Chondrocyte (in vitro differentiated cells): ENCODE results near the gene DUSP18. TPM values are rescaled to one million over a fixed set of nuclear protein-coding genes. Genes with fewer than 3 reads are reported as not detected.
A peak's percentile ranks its signal among the peaks of the same experiment; 100 is the strongest.

Source experiments
- DNase-seq: peaks from one replicate; pipeline ENCODE4 v3.0.0; 2021; ENCODE audit warnings: mixed read lengths, low spot score
- H3K27ac Mint-ChIP-seq: one replicate; pipeline ENCODE4 v1.8.0; 2021; ENCODE audit warnings: mild to moderate bottlenecking, moderate library complexity, mixed read lengths; ENCODE audit not compliant: unreplicated experiment
- H3K27me3 Mint-ChIP-seq: 2 replicates; pipeline ENCODE4 v1.8.0; 2021; ENCODE audit warnings: low read depth, mixed read lengths
- H3K36me3 Mint-ChIP-seq: 2 replicates; pipeline ENCODE4 v1.8.0; 2021; ENCODE audit warnings: low read depth, mixed read lengths
- H3K4me1 Mint-ChIP-seq: 2 replicates; pipeline ENCODE4 v1.8.0; 2021; ENCODE audit warnings: low read depth, mild to moderate bottlenecking, mixed read lengths
- H3K4me3 Mint-ChIP-seq: one replicate; pipeline ENCODE4 v1.8.0; 2021; ENCODE audit warnings: mild to moderate bottlenecking, moderate library complexity, mixed read lengths; ENCODE audit not compliant: unreplicated experiment
- H3K9me3 Mint-ChIP-seq: 2 replicates; pipeline ENCODE4 v1.8.0; 2021; ENCODE audit warnings: low read depth, mixed read lengths
- CTCF ChIP-seq: fragments of 200-600 bp; sonication (generic); IDR thresholded peaks from 2 replicates; pipeline ENCODE4 v1.5.0; 2021; ENCODE audit warnings: antibody characterized with exemption, mild to moderate bottlenecking, moderate library complexity
- total RNA-seq: library from RNA; stranded (reverse); gene quantifications from 3 replicates; pipeline ENCODE4 v1.2.1, GENCODE V29; 2021

Gene DUSP18
- total RNA-seq, 1 donor from 2014 or later, result 9.0 TPM

GRCh38 chr22:30655532-30655931, 12.1 kb downstream of the DUSP18 start:
- H3K36me3 Mint-ChIP-seq, result peaks cover 1% of the 10 kb centered on the region
- no peak overlapping the region for H3K4me3 Mint-ChIP-seq
- no peaks in the 10 kb centered on the region for H3K27me3 Mint-ChIP-seq
- TF ChIP-seq CTCF, result no peak
- no peaks in the 10 kb centered on the region for H3K9me3 Mint-ChIP-seq
- DNase-seq, result no peak
- no peak overlapping the region for H3K27ac Mint-ChIP-seq
- H3K4me1 Mint-ChIP-seq, result peaks cover 5% of the 10 kb centered on the region

- H3K9me3 Mint-ChIP-seq, result no peaks in the 10 kb centered on the region
- no peak overlapping the region for H3K27ac Mint-ChIP-seq
- no peak for DNase-seq
- H3K36me3 Mint-ChIP-seq, result no peaks in the 10 kb centered on the region
- no peak overlapping the region for H3K4me3 Mint-ChIP-seq
- H3K4me1 Mint-ChIP-seq, result no peaks in the 10 kb centered on the region
- no peak for TF ChIP-seq CTCF
- no peaks in the 10 kb centered on the region for H3K27me3 Mint-ChIP-seq
Observed at GRCh38 chr22:30654361-30654760, 13.3 kb downstream of the DUSP18 start.

- TF ChIP-seq CTCF, result no peak
- Mint-ChIP-seq H3K4me1 (peaks cover 4% of the 10 kb centered on the region), H3K9me3 (no peaks in the 10 kb centered on the region), H3K27ac (no peak overlapping the region), H3K27me3 (no peaks in the 10 kb centered on the region), H3K4me3 (no peak overlapping the region), H3K36me3 (no peaks in the 10 kb centered on the region)
- no peak for DNase-seq
Observed at GRCh38 chr22:30652852-30653251, 14.8 kb downstream of the DUSP18 start.

GRCh38 chr22:30650508-30651116, 17.1 kb downstream of the DUSP18 start:
- Mint-ChIP-seq H3K9me3 (no peaks in the 10 kb centered on the region), H3K4me3 (no peak overlapping the region), H3K36me3 (no peaks in the 10 kb centered on the region), H3K4me1 (peaks cover 4% of the 10 kb centered on the region), H3K27ac (peak overlapping the region; percentile 22), H3K27me3 (no peaks in the 10 kb centered on the region)
- DNase-seq, result no peak
- no peak for TF ChIP-seq CTCF

- H3K4me1 Mint-ChIP-seq, result peaks cover 4% of the 10 kb centered on the region
- no peaks in the 10 kb centered on the region for H3K36me3 Mint-ChIP-seq
- H3K27ac Mint-ChIP-seq, result peak overlapping the region; percentile 45
- DNase-seq, result no peak
- no peaks in the 10 kb centered on the region for H3K27me3 Mint-ChIP-seq
- no peaks in the 10 kb centered on the region for H3K9me3 Mint-ChIP-seq
- TF ChIP-seq CTCF, result peak; percentile 21
- no peak overlapping the region for H3K4me3 Mint-ChIP-seq
Observed at GRCh38 chr22:30649430-30650007, 18.2 kb downstream of the DUSP18 start.
